ENCODE data around the gene SMC1A. TPM values are rescaled to one million over a fixed set of nuclear protein-coding genes. Genes with fewer than 3 reads are reported as not detected.

Gene SMC1A
- total and polyA plus RNA-seq, 2 of the 8 experiments (the other 6 are each of a cell fraction or from before 2014, with no cell fraction given) = 22.2 to 98.1 TPM

GRCh38 chrX:53433651-53434639 lies 11.5 kb upstream of the SMC1A start, which contains the start of gene HSD17B10 (continued):
- 0 out of 2 replicates have a peak, but pooled peaks have one; percentile 16 for TF ChIP-seq MAX (IDR thresholded peaks at IDR 0.05)
- peak; percentile 26 for TF ChIP-seq KDM4A (IDR thresholded peaks at IDR 0.05; ENCODE audit: low read depth, low read length, severe bottlenecking)
- 0 out of 4 replicates have a peak, but pooled peaks of 1 of the 2 experiments have one; percentile 43 for TF ChIP-seq HDAC2 (IDR thresholded peaks at IDR 0.05; ENCODE audit: borderline replicate concordance in 1 of 2, low read depth in 2 of 2, low read length in 2 of 2)
- peak; percentile 55; the same call in 1 of the 2 replicates for TF ChIP-seq PHF8 (conservative IDR thresholded peaks at IDR 0.05; ENCODE audit: low read depth, low read length)
